AG04449 (cell line): Measurements from ENCODE around the gene OGFR.

Experiments used
- CTCF ChIA-PET: fragments of 350-600 bp; formaldehyde crosslinking; extraction: SDS; loops from one replicate; lab custom pipeline; 2021; ENCODE audit warnings: antibody characterized with exemption; lab: Yijun Ruan, JAX
- POLR2A ChIA-PET: fragments of 400-600, 350-600 bp; formaldehyde crosslinking; extraction: SDS; loops from one replicate; lab custom pipeline; 2020; ENCODE audit warnings: antibody characterized with exemption, inconsistent platforms; lab: Yijun Ruan, JAX
- DNase-seq: peaks from one replicate; pipeline ENCODE4 v3.0.0-alpha.2; 2010; ENCODE audit warnings: low read depth, low spot score
- H3K4me3 ChIP-seq: 2 replicates; pipeline ENCODE4 v1.5.1; 2011; ENCODE audit warnings: low read depth, mild to moderate bottlenecking, control low read depth, low read length
- TF ChIP-seq, protein P1 (sequence below): IDR thresholded peaks from one replicate; pipeline ENCODE4 v1.5.1; 2011; ENCODE audit warnings: mild to moderate bottlenecking, moderate library complexity, low read length, control low read depth, inconsistent platforms; ENCODE audit not compliant: insufficient read depth; ENCODE audit errors: missing control alignments

The OGFR gene

DNA sequence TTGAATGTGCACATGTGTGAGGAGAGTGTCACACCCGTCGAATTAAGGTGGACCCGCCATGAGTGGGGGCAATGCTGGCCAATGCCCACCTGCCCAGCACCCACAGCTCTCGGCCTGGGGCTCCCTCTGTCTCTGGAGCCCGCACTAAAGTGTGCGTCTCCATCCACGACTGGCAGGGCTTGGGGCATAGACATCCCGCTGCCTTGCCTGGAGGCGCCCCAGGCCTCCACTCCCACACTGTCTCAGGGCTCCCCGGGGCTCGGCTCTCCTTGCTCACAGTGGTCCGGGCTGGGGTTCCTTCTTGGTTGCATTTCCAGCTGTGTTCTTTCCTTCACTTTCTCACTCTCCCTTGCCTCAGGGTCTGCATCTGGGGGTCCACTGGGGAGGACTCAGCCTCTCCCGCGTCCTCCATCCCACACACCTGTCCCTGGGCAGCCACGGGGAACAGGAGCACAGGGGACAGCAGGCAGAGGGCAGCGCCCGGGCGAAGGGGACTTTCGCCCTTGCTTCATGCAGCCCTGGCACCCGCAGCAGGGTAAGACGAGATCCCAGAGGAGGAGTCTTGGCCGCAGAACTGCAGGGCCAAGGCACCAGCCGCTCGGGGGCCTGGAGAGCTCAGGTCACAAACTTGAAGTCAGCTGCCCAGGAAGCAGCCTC, 28.5 kb upstream of the OGFR start:
- ChIA-PET POLR2A (no interaction called here), CTCF (interaction anchor here (1.0 to 2.0 kb wide), 2 partner anchors 13 to 16 kb away, joined by 3 to 7 read pairs; no protein-coding TSS in a partner anchor)
- TF ChIP-seq, protein P1, sequence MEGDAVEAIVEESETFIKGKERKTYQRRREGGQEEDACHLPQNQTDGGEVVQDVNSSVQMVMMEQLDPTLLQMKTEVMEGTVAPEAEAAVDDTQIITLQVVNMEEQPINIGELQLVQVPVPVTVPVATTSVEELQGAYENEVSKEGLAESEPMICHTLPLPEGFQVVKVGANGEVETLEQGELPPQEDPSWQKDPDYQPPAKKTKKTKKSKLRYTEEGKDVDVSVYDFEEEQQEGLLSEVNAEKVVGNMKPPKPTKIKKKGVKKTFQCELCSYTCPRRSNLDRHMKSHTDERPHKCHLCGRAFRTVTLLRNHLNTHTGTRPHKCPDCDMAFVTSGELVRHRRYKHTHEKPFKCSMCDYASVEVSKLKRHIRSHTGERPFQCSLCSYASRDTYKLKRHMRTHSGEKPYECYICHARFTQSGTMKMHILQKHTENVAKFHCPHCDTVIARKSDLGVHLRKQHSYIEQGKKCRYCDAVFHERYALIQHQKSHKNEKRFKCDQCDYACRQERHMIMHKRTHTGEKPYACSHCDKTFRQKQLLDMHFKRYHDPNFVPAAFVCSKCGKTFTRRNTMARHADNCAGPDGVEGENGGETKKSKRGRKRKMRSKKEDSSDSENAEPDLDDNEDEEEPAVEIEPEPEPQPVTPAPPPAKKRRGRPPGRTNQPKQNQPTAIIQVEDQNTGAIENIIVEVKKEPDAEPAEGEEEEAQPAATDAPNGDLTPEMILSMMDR = no peak
- DNase-seq = no peak
- H3K4me3 ChIP-seq = no peak overlapping the region

DNA sequence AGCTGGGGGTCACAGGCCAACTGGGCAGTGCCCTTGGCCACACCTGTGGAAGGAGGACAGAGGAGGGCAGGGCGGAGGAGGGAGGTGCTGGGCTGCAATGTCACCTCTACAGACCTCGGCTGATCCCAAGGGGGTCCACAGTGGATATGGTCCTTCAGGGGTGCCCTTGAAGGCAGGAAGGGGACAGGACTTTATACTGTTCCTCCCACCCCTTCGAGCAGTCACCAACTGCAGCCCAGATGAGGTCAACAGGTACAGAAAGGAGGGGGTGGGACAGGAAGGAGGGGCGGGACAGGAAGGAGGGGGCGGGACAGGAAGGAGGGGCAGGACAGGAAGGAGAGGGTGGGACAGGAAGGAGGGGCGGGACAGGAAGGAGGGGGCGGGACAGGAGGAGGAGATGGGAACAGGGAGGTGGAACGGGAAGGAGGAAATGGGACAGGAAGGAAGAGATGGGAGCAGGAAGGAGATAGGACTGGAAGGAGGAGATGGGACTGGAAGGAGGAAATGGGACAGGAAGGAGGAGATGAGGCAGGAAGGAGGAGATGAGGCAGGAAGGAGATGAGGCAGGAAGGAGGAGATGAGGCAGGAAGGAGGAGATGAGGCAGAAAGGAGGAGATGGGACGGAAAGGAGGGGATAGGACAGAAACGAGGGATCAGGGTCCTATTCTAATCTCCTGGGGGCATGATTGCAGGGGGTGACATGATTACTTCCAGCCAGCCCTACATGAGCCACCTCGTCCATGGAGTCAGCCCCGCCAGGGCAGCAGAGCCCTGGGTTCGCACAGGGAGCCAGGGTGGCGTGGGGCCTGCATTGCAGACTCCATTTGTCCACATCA, 27.7 kb upstream of the OGFR start:
- ChIA-PET CTCF (no interaction called here), POLR2A (no interaction called here)
- no peak overlapping the region for H3K4me3 ChIP-seq
- no peak for DNase-seq
- TF ChIP-seq, protein P1 = no peak

DNA sequence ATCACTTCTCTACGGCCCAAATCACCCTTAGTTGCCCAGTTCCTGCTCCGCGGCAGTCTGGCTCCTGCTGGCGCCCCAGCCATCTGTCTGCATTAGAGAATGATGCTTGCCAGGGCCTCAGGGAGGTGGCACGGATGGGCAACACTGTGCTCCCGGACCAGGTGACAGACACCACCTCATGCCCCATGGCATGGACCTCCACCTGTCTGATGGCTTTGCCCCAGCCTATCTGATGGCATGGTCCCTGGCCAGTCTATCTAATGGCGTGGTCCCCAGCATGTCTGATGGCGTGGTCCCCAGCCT, 27.2 kb upstream of the OGFR start:
- H3K4me3 ChIP-seq = no peak overlapping the region
- DNase-seq = no peak
- POLR2A ChIA-PET = no interaction called here
- CTCF ChIA-PET = no interaction called here
- TF ChIP-seq, protein P1 = no peak

DNA sequence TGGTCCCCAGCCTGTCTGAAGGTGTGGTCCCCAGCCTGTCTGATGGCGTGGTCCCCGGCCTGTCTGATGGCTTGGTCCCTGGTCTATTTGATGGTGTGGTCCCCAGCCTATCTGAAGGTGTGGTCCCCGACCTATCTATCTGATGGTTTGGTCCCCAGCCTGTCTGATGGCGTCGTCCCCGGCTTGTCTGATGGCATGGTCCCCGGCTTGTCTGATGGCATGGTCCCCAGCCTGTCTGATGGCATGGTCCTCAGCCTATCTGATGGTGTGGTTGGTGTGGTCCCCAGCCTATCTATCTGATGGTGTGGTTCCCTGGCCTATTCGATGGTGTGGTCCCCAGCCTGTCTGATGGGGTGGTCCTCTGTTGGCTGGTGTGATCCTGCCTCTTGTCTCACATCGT, 26.6 kb upstream of the OGFR start:
- POLR2A ChIA-PET = no interaction called here
- CTCF ChIA-PET = no interaction called here
- no peak overlapping the region for H3K4me3 ChIP-seq
- TF ChIP-seq, protein P1 = no peak
- no peak for DNase-seq

DNA sequence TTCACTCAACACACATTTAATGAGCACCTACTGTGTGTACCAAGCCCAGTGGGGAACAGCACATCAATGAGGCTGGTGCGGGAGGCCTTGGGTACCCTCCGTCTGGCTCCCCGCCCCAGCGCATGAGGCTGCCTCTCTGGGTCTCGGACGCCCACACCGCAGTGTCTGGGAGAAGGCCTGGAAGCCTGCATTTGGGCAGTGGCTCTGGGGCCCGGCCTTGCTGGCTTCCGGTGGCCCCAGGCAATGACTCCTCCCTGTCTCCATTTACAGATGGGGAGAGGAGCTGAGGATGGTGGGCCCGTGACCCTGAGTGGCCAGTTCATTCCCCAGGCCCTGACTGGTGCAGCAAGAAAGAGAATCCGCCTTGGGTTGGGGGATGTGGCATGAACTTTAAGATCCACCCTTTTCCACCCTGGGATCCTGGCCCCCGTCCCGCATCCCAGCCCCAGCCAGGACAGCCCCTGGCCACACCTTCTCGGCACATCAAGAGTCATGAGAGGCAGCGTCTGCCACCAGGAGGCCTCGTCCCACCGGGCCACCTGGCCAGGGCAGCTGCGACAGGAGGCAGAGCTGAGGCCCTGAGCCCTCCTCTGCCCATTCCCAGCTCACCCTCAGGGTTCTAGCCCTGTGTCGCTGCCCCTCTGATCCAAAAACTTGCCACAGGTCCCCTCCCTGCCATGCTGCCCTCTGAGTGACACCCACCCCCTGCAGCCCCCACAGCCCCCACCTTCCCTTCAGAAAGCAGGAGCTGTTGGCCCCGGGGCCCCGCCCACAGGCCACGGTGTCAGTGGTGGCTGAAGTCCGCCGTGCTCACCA, 25.8 kb upstream of the OGFR start:
- DNase-seq = no peak
- TF ChIP-seq, protein P1 = no peak
- no peak overlapping the region for H3K4me3 ChIP-seq
- POLR2A ChIA-PET = no interaction called here
- CTCF ChIA-PET = interaction anchor here (1.4 to 1.7 kb wide), 3 partner anchors 12 to 112 kb away, joined by 3 to 9 read pairs (median 5); no protein-coding TSS in a partner anchor

DNA sequence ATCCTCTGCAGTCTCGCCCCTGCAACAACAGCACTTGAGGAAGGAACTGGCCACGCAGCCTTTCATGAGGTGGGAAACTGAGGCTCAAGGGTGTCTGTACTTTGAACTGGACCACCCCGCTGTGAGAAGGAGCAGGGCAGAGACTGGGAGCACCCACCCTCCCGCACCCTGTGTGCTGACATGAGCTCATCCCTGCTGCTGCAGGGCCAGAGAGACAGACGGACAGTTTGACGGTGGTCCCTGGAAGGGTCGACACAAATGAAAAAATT, 25.3 kb upstream of the OGFR start:
- ChIA-PET CTCF (interaction anchor here (1.4 to 1.7 kb wide), 3 partner anchors 11 to 112 kb away, joined by 3 to 9 read pairs (median 5); no protein-coding TSS in a partner anchor), POLR2A (no interaction called here)
- DNase-seq = no peak
- no peak overlapping the region for H3K4me3 ChIP-seq
- TF ChIP-seq, protein P1 = no peak
